Activated gamma-delta T cell treated with Interleukin-2 at 50 U/mL for 16 hours (primary cell): Measurements from ENCODE around the gene ARID1A.

Experiments used
- DNase-seq: peaks from one replicate; pipeline ENCODE4 v3.0.0-alpha.2; 2020

ARID1A gene

DNA sequence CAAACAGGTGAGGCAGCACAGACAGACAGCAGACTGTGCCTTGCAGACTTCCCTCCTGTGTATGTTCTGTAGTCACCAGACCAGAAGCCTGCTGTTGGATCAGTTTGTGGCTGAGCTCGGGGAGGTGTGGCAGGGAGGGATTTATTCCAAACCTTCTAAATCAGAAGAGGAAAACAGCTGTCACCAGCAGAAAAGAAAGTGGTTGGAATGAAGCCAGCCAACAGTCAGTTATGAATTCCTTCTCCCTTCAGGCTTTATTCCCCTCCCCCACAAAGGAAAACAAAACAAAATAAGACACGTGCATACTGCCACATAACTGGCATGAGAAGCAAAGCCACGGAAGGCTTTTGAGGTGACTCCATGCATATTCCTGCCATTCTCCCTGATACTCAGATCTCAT lies 72.9 kb downstream of the ARID1A start:
- no peak for DNase-seq

DNA sequence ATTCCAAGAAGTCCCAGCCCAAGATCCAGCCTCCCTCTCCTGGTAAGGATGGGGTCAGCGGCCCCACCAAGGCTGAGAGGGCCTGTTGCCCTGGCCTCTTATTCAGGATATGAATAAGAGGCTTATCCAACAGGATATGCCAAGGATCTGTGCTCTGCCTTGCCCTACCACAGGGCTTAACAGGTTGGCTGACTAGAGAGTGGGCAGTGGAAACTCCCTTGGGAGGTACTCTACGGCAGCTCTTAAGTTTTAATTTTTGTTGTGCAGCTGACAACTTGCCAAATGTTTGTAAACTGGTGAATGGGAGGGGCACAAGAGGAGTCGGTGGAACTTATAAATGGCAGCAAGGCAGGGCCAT lies 75.4 kb downstream of the ARID1A start:
- no peak for DNase-seq

DNA sequence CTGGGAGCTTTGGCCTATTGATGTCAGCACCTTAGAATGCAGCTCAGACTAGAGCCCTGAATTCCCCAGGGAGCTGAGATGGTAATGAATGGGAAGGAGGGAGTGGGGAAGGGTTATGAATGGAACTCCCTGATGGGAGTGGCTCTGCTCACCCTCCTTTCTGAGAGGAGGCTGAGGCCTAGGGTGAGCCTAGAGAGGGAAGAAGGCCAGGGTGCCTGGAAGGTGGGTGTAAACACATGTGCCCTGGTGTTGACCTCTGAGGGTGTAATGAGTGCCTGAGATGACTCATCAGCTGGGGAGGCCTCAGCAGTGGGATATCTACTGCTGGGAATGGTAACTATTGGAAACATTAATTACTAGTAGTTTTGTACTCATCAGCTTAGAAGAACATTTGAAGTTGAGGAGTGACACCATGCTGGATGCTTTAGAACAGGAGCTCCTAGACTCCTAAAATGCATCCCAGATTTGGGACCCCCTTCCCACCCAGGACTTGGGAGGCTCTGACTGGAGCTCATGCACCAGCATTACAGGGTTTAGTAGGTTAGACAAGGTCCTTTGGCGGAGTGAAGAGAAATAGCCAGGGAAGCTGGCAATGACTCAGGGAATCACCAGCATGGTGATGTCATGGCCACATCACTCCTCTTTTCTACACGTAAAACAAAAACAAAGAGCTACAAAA lies 76.0 kb downstream of the ARID1A start:
- no peak for DNase-seq

DNA sequence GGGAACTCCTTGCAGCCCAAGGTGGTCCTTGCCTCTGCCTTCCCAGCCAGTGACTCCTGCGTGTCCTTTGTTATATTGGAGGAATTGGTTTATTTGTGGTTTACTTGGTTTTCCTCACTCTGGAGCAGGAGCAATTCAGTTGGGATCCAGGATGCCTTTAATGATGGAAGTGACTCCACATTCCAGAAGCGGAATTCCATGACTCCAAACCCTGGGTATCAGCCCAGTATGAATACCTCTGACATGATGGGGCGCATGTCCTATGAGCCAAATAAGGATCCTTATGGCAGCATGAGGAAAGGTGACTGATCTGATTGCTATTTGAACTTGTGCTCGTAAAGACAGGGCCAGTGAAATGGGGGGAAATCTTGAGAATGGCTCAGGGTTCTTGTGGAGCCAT lies 76.9 kb downstream of the ARID1A start:
- no peak for DNase-seq

DNA sequence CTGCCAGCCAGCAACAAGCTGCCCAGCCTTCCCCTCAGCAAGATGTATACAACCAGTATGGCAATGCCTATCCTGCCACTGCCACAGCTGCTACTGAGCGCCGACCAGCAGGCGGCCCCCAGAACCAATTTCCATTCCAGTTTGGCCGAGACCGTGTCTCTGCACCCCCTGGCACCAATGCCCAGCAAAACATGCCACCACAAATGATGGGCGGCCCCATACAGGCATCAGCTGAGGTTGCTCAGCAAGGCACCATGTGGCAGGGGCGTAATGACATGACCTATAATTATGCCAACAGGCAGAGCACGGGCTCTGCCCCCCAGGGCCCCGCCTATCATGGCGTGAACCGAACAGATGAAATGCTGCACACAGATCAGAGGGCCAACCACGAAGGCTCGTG lies 78.6 kb downstream of the ARID1A start:
- DNase-seq = no peak

DNA sequence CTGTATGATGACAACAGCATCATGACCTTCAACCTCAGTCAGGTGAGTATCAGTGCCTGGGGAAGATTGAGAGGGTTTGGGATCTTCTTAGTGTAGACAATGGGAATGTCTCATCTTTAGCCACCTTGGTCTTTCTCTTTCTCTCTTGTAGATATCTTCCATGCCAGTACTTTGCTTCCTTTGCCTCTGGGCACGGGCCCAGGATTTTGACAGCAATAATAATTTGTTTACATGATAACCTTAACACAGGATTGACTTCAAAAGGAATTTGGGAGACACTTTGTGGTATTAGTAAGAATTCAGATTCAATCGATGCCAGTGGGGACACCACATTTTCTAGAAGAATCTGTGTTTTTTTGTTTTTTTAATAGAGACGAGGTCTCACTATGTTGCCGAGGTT lies 79.9 kb downstream of the ARID1A start:
- DNase-seq = no peak

DNA sequence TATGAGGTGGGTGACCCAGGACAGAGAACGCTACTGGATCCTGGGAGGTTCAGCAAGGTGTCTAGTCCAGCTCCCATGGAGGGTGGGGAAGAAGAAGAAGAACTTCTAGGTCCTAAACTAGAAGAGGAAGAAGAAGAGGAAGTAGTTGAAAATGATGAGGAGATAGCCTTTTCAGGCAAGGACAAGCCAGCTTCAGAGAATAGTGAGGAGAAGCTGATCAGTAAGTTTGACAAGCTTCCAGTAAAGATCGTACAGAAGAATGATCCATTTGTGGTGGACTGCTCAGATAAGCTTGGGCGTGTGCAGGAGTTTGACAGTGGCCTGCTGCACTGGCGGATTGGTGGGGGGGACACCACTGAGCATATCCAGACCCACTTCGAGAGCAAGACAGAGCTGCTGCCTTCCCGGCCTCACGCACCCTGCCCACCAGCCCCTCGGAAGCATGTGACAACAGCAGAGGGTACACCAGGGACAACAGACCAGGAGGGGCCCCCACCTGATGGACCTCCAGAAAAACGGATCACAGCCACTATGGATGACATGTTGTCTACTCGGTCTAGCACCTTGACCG lies 83.4 kb downstream of the ARID1A start:
- DNase-seq = no peak

DNA sequence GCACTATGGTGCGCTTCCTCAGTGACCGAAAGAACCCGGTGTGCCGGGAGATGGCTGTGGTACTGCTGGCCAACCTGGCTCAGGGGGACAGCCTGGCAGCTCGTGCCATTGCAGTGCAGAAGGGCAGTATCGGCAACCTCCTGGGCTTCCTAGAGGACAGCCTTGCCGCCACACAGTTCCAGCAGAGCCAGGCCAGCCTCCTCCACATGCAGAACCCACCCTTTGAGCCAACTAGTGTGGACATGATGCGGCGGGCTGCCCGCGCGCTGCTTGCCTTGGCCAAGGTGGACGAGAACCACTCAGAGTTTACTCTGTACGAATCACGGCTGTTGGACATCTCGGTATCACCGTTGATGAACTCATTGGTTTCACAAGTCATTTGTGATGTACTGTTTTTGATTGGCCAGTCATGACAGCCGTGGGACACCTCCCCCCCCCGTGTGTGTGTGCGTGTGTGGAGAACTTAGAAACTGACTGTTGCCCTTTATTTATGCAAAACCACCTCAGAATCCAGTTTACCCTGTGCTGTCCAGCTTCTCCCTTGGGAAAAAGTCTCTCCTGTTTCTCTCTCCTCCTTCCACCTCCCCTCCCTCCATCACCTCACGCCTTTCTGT lies 84.6 kb downstream of the ARID1A start:
- DNase-seq = no peak

DNA sequence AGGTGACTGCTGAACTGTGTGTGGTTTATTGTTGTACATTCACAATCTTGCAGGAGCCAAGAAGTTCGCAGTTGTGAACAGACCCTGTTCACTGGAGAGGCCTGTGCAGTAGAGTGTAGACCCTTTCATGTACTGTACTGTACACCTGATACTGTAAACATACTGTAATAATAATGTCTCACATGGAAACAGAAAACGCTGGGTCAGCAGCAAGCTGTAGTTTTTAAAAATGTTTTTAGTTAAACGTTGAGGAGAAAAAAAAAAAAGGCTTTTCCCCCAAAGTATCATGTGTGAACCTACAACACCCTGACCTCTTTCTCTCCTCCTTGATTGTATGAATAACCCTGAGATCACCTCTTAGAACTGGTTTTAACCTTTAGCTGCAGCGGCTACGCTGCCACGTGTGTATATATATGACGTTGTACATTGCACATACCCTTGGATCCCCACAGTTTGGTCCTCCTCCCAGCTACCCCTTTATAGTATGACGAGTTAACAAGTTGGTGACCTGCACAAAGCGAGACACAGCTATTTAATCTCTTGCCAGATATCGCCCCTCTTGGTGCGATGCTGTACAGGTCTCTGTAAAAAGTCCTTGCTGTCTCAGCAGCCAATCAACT lies 85.5 kb downstream of the ARID1A start:
- no peak for DNase-seq

DNA sequence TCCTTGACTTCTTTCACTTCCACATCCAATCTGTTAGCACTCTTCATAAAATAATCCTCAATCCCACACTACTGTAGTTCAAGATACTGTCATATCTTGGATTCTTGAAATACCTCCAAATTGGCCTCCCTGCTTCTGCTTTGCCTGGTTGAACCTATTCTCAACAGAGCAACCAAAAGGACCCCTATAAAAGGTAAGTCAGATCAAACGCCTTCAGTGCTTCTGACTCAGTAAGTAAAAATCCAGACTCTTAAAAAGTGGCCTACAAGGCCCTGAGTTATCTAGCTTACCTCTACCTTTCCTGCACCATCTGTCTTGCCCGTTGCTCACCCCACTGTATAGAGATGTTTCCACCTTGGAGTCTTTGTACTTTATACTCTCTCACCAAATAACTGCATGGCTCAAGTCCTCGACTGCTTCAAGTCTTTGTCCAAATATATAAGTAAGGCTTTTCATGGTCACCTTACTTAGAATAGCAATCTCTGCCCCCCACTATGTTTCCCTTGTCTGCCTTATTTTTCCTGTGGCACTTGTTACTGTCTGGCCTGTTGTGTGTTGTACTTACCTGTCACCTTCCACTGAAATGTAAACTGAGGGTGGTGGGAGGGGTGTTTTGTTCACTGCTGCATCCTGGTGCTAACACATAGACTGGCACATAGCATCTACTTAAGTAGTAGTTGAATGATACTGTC lies 86.9 kb downstream of the ARID1A start:
- no peak for DNase-seq

DNA sequence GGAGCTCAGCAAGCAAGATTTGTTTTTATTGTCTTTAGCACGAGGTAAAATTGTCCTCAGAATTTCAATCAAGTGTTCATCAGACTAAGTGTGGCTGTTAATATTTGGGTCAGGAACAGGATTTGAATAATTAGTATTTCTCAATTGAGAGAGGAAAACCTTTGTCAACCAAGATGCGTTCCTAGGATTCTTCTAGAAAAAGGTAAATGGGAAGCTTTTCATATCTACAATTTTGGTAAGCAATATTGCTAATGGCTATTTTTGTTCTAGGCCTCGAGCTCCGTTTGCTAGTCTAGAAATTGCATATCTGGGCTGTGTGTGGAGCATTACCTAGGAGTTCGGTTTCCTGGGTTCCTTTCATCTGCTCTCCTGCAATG lies 87.8 kb downstream of the ARID1A start:
- DNase-seq = no peak

DNA sequence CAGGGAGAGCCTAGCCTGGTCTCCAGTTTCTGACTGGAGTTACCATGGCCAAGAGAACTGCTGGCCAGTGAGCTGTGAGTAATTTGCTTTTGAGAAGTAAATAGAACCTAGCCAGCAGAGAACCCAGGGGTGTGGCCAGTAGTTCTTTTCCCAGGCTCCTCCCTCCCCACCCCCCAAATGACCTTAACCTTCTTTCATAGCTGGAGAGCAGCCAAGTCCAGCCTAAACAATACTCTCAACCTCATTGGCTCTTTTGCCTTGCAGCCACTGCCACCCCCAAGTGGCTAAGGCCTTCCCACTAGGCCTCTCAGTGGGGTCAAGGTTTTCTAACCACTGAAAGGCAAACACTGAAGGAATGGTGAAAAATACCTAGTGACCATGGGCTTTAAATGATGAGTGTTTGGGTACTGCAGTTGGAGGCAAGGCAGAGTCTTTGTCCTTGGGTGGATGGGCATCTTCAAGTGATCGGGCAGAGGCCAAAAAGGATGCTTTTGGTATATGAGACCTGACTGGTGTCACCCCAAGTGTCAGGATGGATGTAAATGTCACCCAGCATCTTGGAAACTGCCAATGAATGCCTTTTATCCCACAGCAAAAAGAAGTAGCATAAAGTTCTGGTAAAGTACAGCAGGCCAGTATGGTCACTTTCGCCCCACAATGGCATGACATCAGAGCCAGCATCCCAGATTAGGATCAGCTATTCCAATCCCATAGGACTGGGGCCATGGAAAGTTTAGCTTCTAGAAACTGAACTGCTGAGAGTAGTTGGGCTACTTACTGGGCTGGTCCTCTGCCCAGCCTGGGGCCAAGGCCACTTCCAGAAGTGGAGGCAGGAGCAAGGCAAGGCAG lies 88.4 kb downstream of the ARID1A start:
- DNase-seq = no peak

DNA sequence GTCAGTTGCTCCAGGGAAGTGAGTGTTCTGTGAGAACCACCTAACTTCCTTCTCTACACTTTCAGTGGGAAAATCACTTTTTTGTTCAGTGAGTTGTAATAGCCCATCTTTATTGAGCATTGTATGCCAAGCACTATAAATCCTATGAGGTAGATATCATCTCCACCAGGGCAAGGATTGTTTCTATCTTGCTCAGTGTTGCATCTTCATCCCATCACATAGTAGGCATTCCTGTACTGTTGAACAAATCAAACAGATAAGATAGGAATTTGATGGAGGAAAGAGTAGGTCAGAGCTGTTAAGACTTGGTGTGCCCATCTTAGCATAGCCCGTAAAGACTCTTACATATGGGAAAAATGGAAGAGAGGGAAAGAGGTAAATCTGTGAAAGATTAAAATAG lies 89.1 kb downstream of the ARID1A start:
- DNase-seq = no peak

DNA sequence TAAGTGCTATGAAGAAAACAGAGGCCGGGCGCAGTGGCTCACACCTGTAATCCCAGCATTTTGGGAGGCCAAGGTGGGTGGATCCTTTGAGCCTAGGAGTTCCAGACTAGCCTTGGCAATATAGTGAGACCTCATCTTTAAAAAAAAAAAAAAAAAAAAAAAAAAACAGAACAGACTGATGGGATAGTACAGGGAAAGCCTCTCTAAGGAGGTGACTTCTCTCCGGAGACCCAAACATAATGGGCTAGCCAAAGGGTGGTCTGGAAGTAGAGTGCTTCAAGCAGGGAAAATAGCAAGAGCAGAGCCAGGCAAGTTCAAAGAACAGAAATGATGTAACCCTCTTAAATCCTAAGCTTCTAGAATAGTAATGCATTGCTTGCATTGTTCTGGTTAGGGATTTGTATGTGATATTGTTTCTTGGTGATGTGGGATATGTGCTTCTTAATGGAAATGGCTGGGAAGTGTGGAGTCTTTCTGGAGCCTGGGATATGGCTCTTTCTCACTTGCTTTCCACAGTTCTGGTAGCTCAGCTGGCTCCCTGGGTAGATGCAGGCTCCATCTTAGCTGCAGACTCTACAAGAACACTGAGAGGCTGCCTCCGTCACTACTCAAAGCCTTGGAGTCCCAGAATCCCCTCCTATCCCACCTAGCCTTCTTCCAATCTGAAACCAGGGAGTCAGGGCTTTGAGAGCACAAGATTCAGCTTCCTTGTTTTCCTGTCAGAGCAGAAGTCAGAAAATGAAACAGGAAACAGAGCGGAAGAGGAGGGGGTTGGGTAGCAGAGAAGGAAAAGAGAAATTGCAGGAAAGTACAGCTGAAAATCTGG lies 90.0 kb downstream of the ARID1A start:
- DNase-seq = no peak

DNA sequence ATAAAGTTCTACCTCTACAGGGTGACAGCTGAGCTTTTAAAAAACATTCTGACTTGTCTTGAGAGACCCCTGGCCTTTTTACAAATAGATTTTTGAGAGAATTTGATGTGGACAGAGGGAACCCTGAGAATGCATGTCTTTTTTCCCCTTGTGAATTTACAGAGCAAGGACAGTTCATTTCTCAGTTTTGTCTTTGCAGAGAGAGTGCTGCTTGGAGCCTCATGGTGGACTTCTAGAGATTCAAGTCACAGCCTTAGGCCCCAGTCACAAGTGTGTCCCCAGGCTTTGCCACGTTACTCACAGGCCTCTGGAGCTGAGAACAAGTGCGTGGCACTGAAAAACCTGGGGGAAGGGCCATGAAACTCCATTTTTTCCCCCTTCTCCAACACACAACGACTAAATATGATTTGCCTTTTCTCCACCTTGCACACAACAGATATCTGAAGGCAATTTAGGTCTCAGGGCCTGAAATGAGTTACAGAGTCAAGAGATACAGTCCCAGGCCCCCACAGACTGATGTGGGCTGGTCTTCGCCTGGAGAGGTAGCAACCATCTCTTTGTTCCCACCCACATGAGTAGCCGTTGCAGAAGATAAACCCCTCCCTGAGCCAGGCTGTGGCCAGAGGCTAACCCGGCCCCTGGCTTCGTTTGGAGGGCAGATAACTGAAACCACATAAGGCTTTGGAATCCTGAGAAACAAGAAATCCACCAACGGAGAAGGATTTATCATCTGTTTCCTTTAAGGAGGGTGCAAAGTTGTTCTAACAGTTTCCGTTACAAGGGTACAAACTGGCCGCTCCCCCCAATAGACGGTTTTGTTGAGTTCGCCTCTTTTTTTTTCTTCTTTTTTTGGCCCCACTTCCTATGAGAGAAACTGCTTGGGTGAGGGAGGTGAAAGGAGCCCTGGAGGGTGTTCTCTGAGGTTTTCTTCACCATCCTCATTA lies 90.9 kb downstream of the ARID1A start:
- no peak for DNase-seq

DNA sequence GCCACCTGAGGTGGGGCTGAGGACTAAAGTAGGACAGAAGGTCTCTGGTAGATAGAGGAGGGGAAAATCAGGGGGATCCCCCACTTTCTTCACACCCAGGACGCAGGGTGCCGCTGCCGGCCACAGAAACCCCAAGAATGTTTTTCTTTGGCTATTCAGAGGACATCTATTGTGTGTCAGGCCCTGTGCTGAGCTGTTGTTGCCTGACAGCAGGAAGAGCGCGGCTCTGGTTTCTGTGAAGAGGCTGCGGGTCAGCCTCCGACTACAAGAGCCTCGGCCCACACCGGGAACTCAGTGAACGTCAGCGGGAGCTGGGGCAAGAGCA lies 91.5 kb downstream of the ARID1A start:
- peak; percentile 75 for DNase-seq

DNA sequence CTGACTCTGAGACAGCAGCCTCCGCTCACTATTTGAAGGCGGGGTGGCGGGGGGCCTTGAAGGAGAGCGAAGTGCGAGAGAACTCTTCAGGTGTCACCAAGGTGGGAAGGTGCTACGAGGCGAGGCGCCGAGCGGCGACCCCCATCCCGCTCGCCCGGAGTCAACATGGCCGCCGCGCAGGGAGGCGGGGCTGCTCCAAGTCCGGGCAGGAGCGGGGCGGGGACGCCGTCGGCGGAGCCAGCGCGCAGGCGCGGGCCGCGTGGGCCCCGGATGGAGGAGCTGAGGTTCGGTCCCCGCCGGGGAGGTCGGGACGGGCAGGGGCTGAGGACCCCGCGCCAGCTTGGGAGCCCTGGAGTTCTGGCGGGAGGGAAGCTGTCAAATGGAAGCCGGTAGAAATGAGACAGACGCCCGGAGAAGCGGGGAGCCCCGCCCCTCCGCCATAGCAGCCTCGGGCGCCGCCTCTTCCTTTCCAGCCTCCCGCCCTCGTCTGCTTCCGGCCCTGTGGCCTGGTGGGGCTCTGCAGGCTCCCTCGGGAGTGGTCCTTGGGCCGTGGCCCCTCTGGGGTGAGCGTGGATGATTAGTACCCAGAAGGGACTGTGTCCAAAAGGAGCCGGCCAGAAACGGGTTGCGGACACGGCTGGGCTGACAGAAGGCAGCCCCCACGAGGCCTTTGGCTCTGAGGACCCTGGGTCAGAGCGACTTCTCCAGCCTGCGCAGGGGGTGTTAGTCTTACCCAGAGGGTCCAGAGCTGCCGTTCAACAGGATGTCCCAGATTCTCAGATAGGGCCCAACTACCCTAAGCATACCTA lies 92.1 kb downstream of the ARID1A start, which contains the start of gene PIGV:
Gene PIGV (plus strand): TSS at position 245 of the 809 bp plus-strand sequence. CDS start 2,866 bp downstream, outside the sequence.
- peak; percentile 84 for DNase-seq

DNA sequence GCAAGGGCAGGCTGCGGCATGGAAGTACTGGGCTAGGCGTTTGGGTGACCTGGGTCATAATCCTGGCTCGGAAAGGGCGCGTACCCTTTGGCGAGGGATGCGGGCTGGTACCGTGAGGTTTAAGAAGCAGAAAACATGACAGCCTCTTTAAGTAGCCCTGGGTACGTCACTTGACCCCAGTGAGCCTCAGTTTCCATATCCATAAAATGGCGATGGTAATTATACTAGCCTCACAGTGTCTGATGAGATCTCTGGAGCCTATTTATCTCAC lies 92.6 kb downstream of the ARID1A start:
- no peak for DNase-seq

DNA sequence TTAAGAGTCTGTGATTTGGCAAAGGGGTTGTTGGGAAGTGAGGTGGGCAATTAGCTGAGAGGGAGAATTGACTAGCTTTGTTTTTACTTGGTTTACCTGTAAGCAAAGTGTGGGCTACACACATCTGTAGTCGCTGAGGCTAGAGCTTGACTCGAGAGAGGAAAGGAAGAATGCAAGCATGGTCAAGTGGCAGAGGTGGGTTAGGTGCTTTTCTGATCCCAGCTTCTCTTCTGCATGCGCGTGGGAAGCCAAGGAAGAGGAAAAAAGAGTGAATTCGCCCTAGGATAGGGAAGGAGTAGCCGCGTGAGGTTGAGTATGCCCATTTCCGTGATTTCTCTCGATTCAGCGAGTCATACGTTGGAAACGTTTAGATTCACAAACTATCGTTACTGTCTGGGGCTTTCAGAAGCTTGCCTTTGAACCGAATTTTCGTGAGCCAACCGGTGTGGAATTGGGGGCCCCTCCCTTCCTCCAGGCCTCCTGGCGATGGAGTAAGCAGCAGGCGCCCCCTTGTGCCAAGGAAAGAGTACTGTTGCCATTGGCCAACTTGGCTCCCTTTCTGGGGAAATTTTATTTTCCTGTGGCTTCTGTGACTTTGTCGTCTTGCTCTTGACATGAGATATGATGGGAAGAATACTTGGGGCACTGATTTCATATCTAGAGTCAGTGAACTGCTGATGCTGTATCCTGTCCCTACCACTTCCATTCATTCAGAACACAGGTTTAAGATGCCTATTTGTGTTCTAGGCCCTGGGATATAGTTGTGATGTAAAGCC lies 93.2 kb downstream of the ARID1A start:
- DNase-seq = peak; percentile 86

DNA sequence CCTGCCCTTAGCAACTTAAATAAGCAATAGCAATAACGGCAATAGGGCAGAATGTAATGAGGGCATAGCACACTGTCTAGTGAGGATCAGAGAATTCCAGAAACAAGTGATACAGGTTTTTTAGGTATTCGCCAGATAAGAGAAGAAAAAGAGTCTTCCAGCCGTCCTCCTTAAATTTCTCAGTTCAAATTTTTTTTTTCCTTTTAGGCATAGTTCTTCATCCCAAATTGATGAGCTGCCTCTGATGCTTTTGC lies 93.7 kb downstream of the ARID1A start:
- DNase-seq = no peak
